Fibroblast of the aortic adventitia (primary cell): ENCODE results near the gene CCDC87. TPM values are rescaled to one million over a fixed set of nuclear protein-coding genes. Genes with fewer than 3 reads are reported as not detected.
"Not testable (repeated sequence)": the region's sequence is repeated elsewhere in the genome, so short reads cannot be mapped to it uniquely, and the experiment has no call there.

ENCODE experiments used
- DNase-seq: peaks from one replicate; pipeline ENCODE4 v3.0.0-alpha.2; 2010; ENCODE audit warnings: low read depth
- H3K4me3 ChIP-seq: 2 replicates; pipeline ENCODE4 v1.5.1; 2011; ENCODE audit warnings: low read depth, mild to moderate bottlenecking, control low read depth, low read length, moderate library complexity
- CTCF ChIP-seq: IDR thresholded peaks from 2 replicates; pipeline ENCODE4 v1.5.1; 2011; ENCODE audit warnings: mild to moderate bottlenecking, low read length, control low read depth, inconsistent platforms; ENCODE audit not compliant: insufficient read depth
- total RNA-seq: library from RNA; depleted of rRNA; stranded (reverse); fragments of >200 nt; gene quantifications from 2 replicates; pipeline ENCODE4 v1.2.3, GENCODE V29; 2012; ENCODE audit warnings: low replicate concordance

CCDC87 gene
- total RNA-seq, 1 donor: 0.45 TPM

DNA sequence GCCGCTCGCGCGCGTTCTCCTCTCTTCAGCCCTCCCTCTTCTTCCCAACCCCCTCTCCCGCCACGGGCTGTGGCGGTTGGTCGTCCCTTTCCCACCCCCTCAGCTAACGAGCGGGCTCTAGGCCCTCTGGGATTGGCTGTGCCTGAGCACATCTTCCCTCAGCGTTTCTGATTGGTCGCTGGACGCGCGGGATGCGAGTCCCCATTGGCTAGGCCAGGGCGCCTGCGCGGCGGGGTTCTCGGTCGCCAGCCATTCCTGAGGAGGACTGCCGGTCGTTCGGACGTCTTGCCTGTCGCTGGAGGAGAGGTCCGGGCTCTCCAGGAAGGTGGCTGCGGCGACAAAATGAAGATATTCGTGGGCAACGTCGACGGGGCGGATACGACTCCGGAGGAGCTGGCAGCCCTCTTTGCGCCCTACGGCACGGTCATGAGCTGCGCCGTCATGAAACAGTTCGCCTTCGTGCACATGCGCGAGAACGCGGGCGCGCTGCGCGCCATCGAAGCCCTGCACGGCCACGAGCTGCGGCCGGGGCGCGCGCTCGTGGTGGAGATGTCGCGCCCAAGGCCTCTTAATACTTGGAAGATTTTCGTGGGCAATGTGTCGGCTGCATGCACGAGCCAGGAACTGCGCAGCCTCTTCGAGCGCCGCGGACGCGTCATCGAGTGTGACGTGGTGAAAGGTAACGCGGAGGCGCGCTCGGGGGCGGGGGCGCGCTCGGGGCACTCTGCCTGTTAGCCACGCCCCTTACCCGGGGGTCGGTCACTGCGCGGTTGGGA lies 23.7 kb upstream of the CCDC87 start, which contains the start of gene RBM14:
RBM14 (plus strand) TSS at position 252 of the 776 bp plus-strand sequence; CDS start at position 343, 91 bp downstream.
- TF ChIP-seq CTCF: no peak
- peak; percentile 99 for DNase-seq
- H3K4me3 ChIP-seq: peak within 1 kb of the TSS; percentile 96

GRCh38 chr11:66614073-66614472 lies 21.2 kb upstream of the CCDC87 start:
- DNase-seq: no peak
- no peak for TF ChIP-seq CTCF
- H3K4me3 ChIP-seq: no peak overlapping the region

GRCh38 chr11:66612458-66612857 lies 19.6 kb upstream of the CCDC87 start:
- no peak for DNase-seq
- H3K4me3 ChIP-seq: no peak overlapping the region
- no peak for TF ChIP-seq CTCF

DNA sequence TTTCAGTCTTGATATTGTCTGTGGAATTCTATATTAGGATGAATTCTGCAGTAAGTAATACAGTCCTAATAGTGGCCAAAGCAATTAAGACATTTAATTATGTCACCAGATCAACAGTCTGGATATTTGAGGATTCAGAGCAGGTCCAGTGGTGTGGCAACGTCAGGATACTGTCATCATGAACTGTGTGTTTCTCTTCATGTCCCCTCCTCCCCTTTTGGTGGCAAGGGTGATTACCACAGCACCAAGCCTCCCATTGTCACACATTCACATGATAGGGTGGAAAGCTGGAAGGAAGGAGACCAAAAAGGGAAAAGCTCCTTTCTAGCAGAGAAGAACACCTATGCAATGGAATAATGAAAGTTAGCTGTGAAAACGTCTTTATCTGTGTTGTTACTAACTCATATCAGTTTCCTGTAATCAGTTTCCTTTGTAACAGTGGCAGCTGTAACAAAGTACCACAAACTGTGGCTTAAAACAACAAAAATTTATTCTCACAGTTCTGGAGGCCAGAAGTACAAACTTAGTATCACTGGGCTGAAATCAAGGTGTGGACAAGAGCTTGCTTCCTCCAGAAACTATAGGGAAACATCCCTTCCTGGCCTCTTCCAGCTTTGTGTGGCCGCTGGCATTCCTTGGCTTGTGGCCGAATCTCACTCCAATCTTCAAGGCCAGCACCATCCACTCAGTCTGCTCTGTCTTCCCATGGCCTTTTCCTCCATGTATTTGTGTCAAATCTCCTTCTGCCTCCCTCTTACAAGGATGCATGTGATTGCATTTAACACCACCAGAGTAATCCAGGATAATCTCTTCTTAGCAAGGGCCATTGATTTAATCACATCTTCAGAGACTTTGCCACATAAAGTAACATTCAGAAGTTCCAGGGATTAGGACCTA lies 17.1 kb upstream of the CCDC87 start:
- no peak for TF ChIP-seq CTCF
- no peak for DNase-seq
- H3K4me3 ChIP-seq: no peak overlapping the region

GRCh38 chr11:66607126-66607834 lies 14.4 kb upstream of the CCDC87 start:
- no peak overlapping the region for H3K4me3 ChIP-seq
- DNase-seq: peak; percentile 96
- TF ChIP-seq CTCF: no peak

DNA sequence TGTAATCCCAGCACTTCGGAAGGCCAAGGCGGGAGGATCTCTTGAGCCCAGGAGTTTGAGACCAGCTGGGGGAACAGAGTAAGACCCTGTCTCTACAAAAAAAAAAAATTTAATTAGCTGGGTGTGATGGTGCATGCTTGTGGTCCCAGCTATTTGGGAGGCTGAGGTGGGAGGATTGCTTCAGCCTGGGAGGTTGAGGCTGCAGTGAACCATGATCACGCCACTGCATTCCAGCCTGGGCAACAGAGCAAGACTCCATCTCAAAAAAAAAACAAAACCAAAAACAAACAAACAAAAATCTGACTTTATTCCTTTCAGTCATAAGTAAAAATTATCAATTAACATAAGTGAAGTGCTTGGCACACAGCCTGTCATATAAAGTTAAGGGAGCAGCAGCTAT lies 13.7 kb upstream of the CCDC87 start:
- not testable (repeated sequence) for DNase-seq, H3K4me3 ChIP-seq
